Neural progenitor cell (in vitro differentiated cells): ENCODE data around the gene PLEKHF1.

Experiments
- CTCF ChIP-seq: fragments of 200-600 bp; sonication (generic); IDR thresholded peaks from 2 replicates; pipeline ENCODE4 v1.5.1; 2017; ENCODE audit warnings: antibody characterized with exemption, mild to moderate bottlenecking
- EZH2phosphoT487 ChIP-seq: fragments of 200-600 bp; sonication (generic); IDR thresholded peaks from 2 replicates; pipeline ENCODE4 v1.6.1; 2017; ENCODE audit warnings: antibody characterized with exemption

GRCh38 chr19:29724746-29725145 is 59.5 kb downstream of the PLEKHF1 start:
- TF ChIP-seq CTCF = no peak
- no peak for TF ChIP-seq EZH2phosphoT487
